Activated CD4-positive, alpha-beta memory T cell treated with anti-CD3 and anti-CD28 coated beads for 36 hours (primary cell): Measurements from ENCODE around the gene ELMO3. TPM values are rescaled to one million over a fixed set of nuclear protein-coding genes. Genes with fewer than 3 reads are reported as not detected.

Experiments
- CTCF ChIA-PET: fragments of 350-600 bp; sonication (Branson Sonifier 250); formaldehyde crosslinking; loops from one replicate; lab custom pipeline; 2021; ENCODE audit warnings: antibody characterized with exemption, inconsistent platforms; lab: Charles Lee
- POLR2A ChIA-PET: fragments of 350-600 bp; sonication (Branson Sonifier 250); formaldehyde crosslinking; loops from one replicate; lab custom pipeline; 2021; ENCODE audit warnings: antibody characterized with exemption; lab: Charles Lee
- DNase-seq: peaks from one replicate; pipeline ENCODE4 v3.0.0-alpha.2; 2020
- H3K27ac Mint-ChIP-seq: one replicate; pipeline ENCODE4 v1.8.0; 2021; ENCODE audit warnings: mixed read lengths
- H3K27me3 Mint-ChIP-seq: one replicate; pipeline ENCODE4 v1.8.0; 2021; ENCODE audit warnings: mixed read lengths
- H3K36me3 Mint-ChIP-seq: one replicate; pipeline ENCODE4 v1.8.0; 2021; ENCODE audit warnings: mixed read lengths
- H3K4me1 Mint-ChIP-seq: one replicate; pipeline ENCODE4 v1.8.0; 2021; ENCODE audit warnings: low read depth, mixed read lengths
- H3K4me3 Mint-ChIP-seq: one replicate; pipeline ENCODE4 v1.8.0; 2021; ENCODE audit warnings: mild to moderate bottlenecking, mixed read lengths
- H3K9me3 Mint-ChIP-seq: one replicate; pipeline ENCODE4 v1.8.0; 2021; ENCODE audit warnings: mixed read lengths
- intact Hi-C: fragments of 100-400 bp; cut with micrococcal nuclease; formaldehyde crosslinking; loops from one replicate; pipeline ENCODE4 v1.15.1; 2023
- microRNA-seq: library from miRNA; unstranded; fragments of <30 nt; microRNA quantifications from one replicate; pipeline ENCODE4 v1.2.0, GENCODE V29; 2022; ENCODE audit warnings: borderline number of aligned reads, borderline microRNAs expressed, borderline replicate concordance
- total RNA-seq, 2 experiments: library from RNA; stranded (reverse); gene quantifications; one replicate each; pipeline ENCODE4 v1.2.3, GENCODE V29; 2021

ELMO3 gene
- total RNA-seq, 2 experiments from 2014 or later, result 5.1 to 5.9 TPM

DNA sequence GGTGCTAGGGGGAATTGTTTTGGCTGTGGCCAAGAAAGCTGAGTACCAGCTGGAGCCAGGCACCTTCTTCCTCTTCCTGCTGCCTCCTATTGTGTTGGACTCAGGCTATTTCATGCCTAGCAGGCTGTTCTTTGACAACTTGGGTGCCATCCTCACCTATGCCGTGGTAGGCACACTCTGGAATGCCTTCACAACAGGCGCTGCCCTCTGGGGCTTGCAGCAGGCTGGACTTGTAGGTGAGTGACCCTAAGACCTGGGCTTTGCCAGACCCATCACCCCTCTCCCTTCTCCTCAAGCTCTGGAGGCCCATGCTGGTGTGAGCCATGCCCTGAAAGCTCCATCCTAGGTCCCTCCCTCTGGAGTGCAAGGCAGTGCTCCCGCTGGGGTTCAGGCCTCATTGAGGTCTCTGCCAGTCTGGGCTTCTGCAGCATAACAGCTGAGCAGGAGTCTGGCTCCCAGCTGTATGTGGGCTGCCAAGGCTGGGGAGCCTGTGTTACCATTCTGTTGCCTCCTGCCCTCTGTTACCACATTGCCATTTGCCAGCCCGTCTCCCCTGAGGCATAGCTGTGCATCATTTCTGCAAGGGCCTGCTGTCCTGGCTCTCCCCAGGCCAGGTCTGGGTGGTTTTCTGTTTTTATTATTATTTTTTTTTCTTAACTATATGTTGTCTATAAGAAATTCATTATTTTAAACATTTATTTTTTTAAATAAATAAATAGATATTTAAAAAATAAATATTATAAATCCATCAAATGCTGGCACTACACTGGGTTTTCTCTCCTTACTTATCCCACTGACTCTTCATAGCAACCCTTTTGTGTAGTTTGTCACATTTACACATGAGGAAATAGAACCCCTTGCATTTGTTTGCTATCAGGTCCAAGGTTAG lies 53.9 kb downstream of the ELMO3 start:
- Mint-ChIP-seq H3K4me1 (peaks cover 12% of the 10 kb centered on the region), H3K36me3 (no peaks in the 10 kb centered on the region), H3K27me3 (peaks cover 3% of the 10 kb centered on the region), H3K9me3 (no peaks in the 10 kb centered on the region), H3K4me3 (no peak overlapping the region), H3K27ac (no peak overlapping the region)
- ChIA-PET POLR2A (no interaction called here), CTCF (interaction anchor here (0.6 to 2.9 kb wide), 3 partner anchors 35 to 195 kb away, joined by 3 to 8 read pairs (median 3); no protein-coding TSS in a partner anchor)
- intact Hi-C loops, result no loop called here
- no peak for DNase-seq

Small RNA genes lying within 50 kb of the gene (microRNA-seq; reads per million reads assigned to microRNA genes)
- 52.6 reads per million, percentile 58 among the genes with 10 or more reads in this experiment for gene MIR328

Other genes with a start within 250 kb of the ELMO3 start
- 1 to 10 TPM; 1.6 to 3.0 TPM for gene CES3, start 237.9 kb upstream of the ELMO3 start, total RNA-seq
- gene CES4A, start 210.5 kb upstream of the ELMO3 start, total RNA-seq, result 10 to 100 TPM; 25.0 to 25.9 TPM
- gene CBFB, start 170.0 kb upstream of the ELMO3 start, total RNA-seq, result 100 to 1,000 TPM; 155 to 163 TPM
- 10 to 100 TPM; 11.4 to 12.3 TPM for gene PHAF1, start 89.2 kb upstream of the ELMO3 start, total RNA-seq
- 1 to 10 TPM; 5.1 to 5.6 TPM for gene B3GNT9, start 48.1 kb upstream of the ELMO3 start, total RNA-seq
- gene TRADD, start 39.2 kb upstream of the ELMO3 start, total RNA-seq, result 10 to 100 TPM; 41.7 to 43.2 TPM
- gene FBXL8, start 39.2 kb upstream of the ELMO3 start, total RNA-seq, result 10 to 100 TPM; 24.1 to 25.7 TPM
- 10 to 100 TPM; 34.8 to 36.1 TPM for gene HSF4, start 34.4 kb upstream of the ELMO3 start, total RNA-seq
- 10 to 100 TPM; 14.8 to 20.1 TPM for gene NOL3, start 28.6 kb upstream of the ELMO3 start, total RNA-seq
- 10 to 100 TPM; 37.3 to 38.3 TPM for gene MATCAP1, start 15.2 kb upstream of the ELMO3 start, total RNA-seq
- gene EXOC3L1, start 9.0 kb upstream of the ELMO3 start, total RNA-seq, result not detected
- 10 to 100 TPM; 91.6 to 92.3 TPM for gene E2F4, start 7.0 kb upstream of the ELMO3 start, total RNA-seq
- gene TMEM208, start 28.0 kb downstream of the ELMO3 start, total RNA-seq, result 10 to 100 TPM; 36.7 to 39.3 TPM
- gene FHOD1, start 48.4 kb downstream of the ELMO3 start, total RNA-seq, result 100 to 1,000 TPM in 1 of 2 experiments, 10 to 100 TPM in 1; 96.3 to 111 TPM
- gene SLC9A5, start 49.8 kb downstream of the ELMO3 start, total RNA-seq, result 1 to 10 TPM; 5.9 to 6.1 TPM
- 10 to 100 TPM; 22.7 to 24.6 TPM for gene PLEKHG4, start 80.4 kb downstream of the ELMO3 start, total RNA-seq
- gene KCTD19, start 127.6 kb downstream of the ELMO3 start, total RNA-seq, result 1 to 10 TPM; 1.2 to 2.5 TPM
- gene LRRC36, start 127.7 kb downstream of the ELMO3 start, total RNA-seq, result under 1 TPM; 0.63 to 1.00 TPM
- gene TPPP3, start 194.4 kb downstream of the ELMO3 start, total RNA-seq, result not detected
- gene ZDHHC1, start 217.3 kb downstream of the ELMO3 start, total RNA-seq, result under 1 TPM; 0.57 to 0.68 TPM
- 1 to 10 TPM in 1 of 2 experiments, under 1 TPM in 1; 0.71 to 1.3 TPM for gene HSD11B2, start 232.0 kb downstream of the ELMO3 start, total RNA-seq